T-helper 1 cell treated with Interleukin-12 subunit alpha and Interleukin-12 subunit beta and Interleukin-4 antibody, amounts not matched to agents 30 μg/mL and 1 μg/mL, for 36 hours (primary cell): ENCODE results near the gene GALK2.

ENCODE experiments used
- H3K27ac Mint-ChIP-seq: one replicate; pipeline ENCODE4 v1.8.0; 2021; ENCODE audit warnings: mild to moderate bottlenecking, mixed read lengths
- H3K27me3 Mint-ChIP-seq: one replicate; pipeline ENCODE4 v1.8.0; 2021; ENCODE audit warnings: low read depth, mixed read lengths
- H3K36me3 Mint-ChIP-seq: one replicate; pipeline ENCODE4 v1.8.0; 2021; ENCODE audit warnings: low read depth, mixed read lengths
- H3K4me1 Mint-ChIP-seq: one replicate; pipeline ENCODE4 v1.8.0; 2021; ENCODE audit warnings: low read depth, mixed read lengths
- H3K4me3 Mint-ChIP-seq: one replicate; pipeline ENCODE4 v1.8.0; 2021; ENCODE audit warnings: mild to moderate bottlenecking, moderate library complexity, mixed read lengths
- H3K9me3 Mint-ChIP-seq: one replicate; pipeline ENCODE4 v1.8.0; 2021; ENCODE audit warnings: mixed read lengths

GALK2 gene

GRCh38 chr15:49169880-49170597 lies at the start of gene GALK2:
Gene GALK2, plus strand, starts transcription at chr15:49170247. Its CDS starts 76 bp downstream, at chr15:49170323.
- Mint-ChIP-seq H3K27me3 (no peaks in the 10 kb centered on the region), H3K4me1 (peaks cover 21% of the 10 kb centered on the region), H3K4me3 (peak within 1 kb of the TSS; percentile 93), H3K27ac (peak within 1 kb of the TSS; percentile 94), H3K36me3 (peaks cover 6% of the 10 kb centered on the region), H3K9me3 (no peaks in the 10 kb centered on the region)

GRCh38 chr15:49120832-49121231 lies 49.2 kb upstream of the GALK2 start:
- Mint-ChIP-seq H3K9me3 (no peaks in the 10 kb centered on the region), H3K4me1 (no peaks in the 10 kb centered on the region), H3K4me3 (no peak overlapping the region), H3K27ac (no peak overlapping the region), H3K36me3 (peaks cover 12% of the 10 kb centered on the region), H3K27me3 (no peaks in the 10 kb centered on the region)

DNA sequence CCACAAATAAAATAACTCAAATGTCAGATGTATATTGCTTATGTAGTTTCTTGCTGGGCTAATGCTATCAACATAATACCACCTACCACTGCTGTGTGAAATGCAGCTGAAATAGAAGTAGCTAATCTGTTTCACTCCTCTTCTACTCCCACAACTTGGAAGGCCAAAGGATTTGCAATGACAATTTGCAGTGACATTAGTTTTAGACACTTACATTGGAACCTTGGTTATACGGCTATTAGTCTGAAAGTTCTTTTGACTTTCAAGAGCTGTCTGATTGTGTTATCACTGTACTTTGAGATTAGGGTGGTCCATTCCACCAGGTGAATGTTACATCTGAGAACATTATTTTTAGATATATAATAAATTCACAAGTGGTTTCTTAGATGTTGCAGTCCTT lies 48.1 kb upstream of the GALK2 start:
- Mint-ChIP-seq H3K27me3 (no peaks in the 10 kb centered on the region), H3K4me3 (no peak overlapping the region), H3K9me3 (no peaks in the 10 kb centered on the region), H3K4me1 (no peaks in the 10 kb centered on the region), H3K27ac (no peak overlapping the region), H3K36me3 (peaks cover 7% of the 10 kb centered on the region)

- Mint-ChIP-seq H3K4me1 (no peaks in the 10 kb centered on the region), H3K36me3 (peaks cover 7% of the 10 kb centered on the region), H3K27me3 (no peaks in the 10 kb centered on the region), H3K4me3 (no peak overlapping the region), H3K27ac (no peak overlapping the region), H3K9me3 (no peaks in the 10 kb centered on the region)
Observed at GRCh38 chr15:49122541-49123062, 47.4 kb upstream of the GALK2 start.

DNA sequence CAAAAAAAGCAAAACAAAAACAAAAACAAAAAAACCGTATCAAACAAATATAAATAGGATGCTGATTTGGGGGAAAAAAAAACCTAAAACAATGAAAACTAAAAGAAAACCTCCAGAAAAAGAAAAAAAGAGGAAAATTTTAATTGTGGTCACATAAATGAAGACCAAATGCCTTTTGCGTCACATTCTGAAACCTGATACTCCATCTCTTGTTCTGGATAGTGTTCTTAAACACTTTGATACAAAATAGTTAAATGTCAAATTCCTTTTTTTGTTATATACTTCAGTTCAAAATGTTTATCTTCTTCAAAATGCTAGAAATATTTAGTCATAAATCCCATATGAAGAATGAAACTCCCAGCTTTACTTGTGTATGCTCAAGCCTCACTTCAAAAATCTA lies 45.7 kb upstream of the GALK2 start:
- no peak overlapping the region for H3K27ac Mint-ChIP-seq
- no peaks in the 10 kb centered on the region for H3K27me3 Mint-ChIP-seq
- H3K4me1 Mint-ChIP-seq = no peaks in the 10 kb centered on the region

GRCh38 chr15:49131403-49131802 lies 38.6 kb upstream of the GALK2 start:
- H3K36me3 Mint-ChIP-seq = peaks cover 50% of the 10 kb centered on the region
- no peaks in the 10 kb centered on the region for H3K9me3 Mint-ChIP-seq
- H3K4me1 Mint-ChIP-seq = peaks cover 10% of the 10 kb centered on the region
- H3K27me3 Mint-ChIP-seq = no peaks in the 10 kb centered on the region
- H3K4me3 Mint-ChIP-seq = no peak overlapping the region
- no peak overlapping the region for H3K27ac Mint-ChIP-seq

More for the DNA sequence above, 45.7 kb upstream of the GALK2 start:
- peaks cover 15% of the 10 kb centered on the region for H3K36me3 Mint-ChIP-seq
- H3K9me3 Mint-ChIP-seq = no peaks in the 10 kb centered on the region
- H3K4me3 Mint-ChIP-seq = no peak overlapping the region

DNA sequence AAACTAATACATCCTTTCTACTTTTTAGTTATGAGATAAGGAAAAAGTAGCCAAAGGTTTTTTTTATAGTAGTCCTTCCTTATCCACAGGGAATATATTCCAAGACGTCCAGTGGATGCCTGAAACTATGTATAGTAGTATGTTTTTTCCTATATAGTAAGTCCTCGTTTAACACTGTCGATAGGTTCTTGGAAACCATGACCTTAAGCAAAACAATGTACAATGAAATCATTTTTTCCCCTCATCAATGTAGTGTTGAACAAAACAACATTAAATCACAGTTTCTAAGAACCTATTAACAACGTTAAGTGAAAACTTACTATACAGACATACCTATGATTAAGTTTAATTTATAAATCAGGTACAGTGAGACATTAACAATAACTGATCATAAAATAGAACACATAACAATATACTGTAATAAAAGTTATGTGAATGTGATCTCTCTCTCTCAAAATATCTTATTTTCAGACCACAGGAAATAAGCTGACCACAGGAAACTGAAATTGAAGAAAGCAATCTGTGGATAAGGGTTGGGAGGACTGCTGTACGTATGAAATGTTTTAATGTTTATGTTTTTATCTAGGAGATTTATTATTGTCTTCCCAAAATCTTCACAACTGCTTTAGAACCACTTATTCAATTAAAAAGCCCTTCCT lies 35.2 kb upstream of the GALK2 start:
- Mint-ChIP-seq H3K4me3 (no peak overlapping the region), H3K4me1 (peaks cover 10% of the 10 kb centered on the region), H3K9me3 (no peaks in the 10 kb centered on the region), H3K27me3 (no peaks in the 10 kb centered on the region), H3K27ac (peak overlapping the region; percentile 27), H3K36me3 (peaks cover 39% of the 10 kb centered on the region)

- Mint-ChIP-seq H3K27ac (peak overlapping the region; percentile 27), H3K4me3 (no peak overlapping the region), H3K36me3 (peaks cover 40% of the 10 kb centered on the region), H3K4me1 (peaks cover 10% of the 10 kb centered on the region), H3K9me3 (no peaks in the 10 kb centered on the region), H3K27me3 (no peaks in the 10 kb centered on the region)
Observed at GRCh38 chr15:49135342-49135857, 34.6 kb upstream of the GALK2 start.

DNA sequence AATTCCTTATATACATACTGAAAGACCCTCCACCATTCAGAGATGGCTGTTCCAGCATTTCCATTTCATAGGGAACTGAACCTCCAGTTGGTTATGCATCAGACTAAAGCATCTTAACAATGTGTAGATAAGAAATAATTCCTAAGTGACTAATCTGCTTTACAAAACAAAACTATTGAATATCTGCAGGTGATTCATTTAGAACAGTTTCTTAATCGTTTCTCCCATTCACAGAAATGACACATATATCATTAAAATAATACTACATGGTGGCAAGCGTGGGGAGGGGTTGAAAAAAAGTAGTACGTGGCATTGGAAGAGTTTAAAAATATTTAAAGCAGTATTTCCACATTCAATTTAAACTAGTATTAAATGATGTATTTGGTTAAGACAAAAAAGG lies 34.1 kb upstream of the GALK2 start:
- no peak overlapping the region for H3K27ac Mint-ChIP-seq
- H3K36me3 Mint-ChIP-seq = peaks cover 43% of the 10 kb centered on the region
- no peaks in the 10 kb centered on the region for H3K9me3 Mint-ChIP-seq
- H3K27me3 Mint-ChIP-seq = no peaks in the 10 kb centered on the region
- peaks cover 10% of the 10 kb centered on the region for H3K4me1 Mint-ChIP-seq
- no peak overlapping the region for H3K4me3 Mint-ChIP-seq

DNA sequence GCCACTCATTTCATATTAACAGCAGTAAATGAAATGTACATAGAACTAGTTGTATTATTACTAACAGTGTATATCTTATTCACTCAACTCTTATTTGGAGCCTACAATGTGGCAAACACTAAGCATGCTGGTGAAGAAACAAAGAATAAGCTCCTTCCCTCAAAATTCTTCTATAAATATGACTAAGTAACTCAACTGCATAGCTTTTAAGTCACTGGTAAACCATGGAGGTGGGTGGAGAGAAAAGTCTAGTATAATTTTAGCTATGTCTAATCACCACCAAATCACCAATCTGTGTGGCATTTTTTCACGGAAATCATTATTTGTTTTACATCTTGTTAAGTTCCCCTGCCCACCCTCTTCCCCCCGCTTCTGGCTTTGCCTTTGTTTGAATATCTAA lies 32.2 kb upstream of the GALK2 start:
- no peaks in the 10 kb centered on the region for H3K9me3 Mint-ChIP-seq
- H3K4me3 Mint-ChIP-seq = no peak overlapping the region
- no peaks in the 10 kb centered on the region for H3K27me3 Mint-ChIP-seq
- no peak overlapping the region for H3K27ac Mint-ChIP-seq
- peaks cover 10% of the 10 kb centered on the region for H3K4me1 Mint-ChIP-seq
- peaks cover 42% of the 10 kb centered on the region for H3K36me3 Mint-ChIP-seq

GRCh38 chr15:49145651-49146609 lies 24.1 kb upstream of the GALK2 start:
- no peak overlapping the region for H3K27ac Mint-ChIP-seq
- H3K36me3 Mint-ChIP-seq = peaks cover 20% of the 10 kb centered on the region
- no peaks in the 10 kb centered on the region for H3K27me3 Mint-ChIP-seq
- no peak overlapping the region for H3K4me3 Mint-ChIP-seq
- peaks cover 17% of the 10 kb centered on the region for H3K4me1 Mint-ChIP-seq
- H3K9me3 Mint-ChIP-seq = no peaks in the 10 kb centered on the region

DNA sequence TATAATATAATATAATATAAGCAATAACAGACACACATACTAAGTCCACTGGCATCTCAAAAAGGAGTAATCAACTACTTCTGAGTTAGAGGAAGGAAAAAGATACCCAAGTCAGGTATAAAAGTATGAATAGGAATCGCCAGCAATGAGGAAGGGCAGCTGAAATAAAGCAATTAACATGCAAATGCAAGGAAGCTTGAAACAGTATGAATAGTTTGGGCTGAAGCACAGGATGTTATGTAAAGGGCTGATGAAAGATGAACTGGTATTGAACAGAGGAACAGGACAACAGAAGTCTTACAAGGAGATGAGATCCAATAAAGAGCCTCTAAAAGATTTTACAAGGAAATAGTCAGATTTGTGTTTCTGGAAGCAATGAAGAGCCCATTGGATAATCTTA lies 21.7 kb upstream of the GALK2 start:
- Mint-ChIP-seq H3K9me3 (no peaks in the 10 kb centered on the region), H3K4me3 (no peak overlapping the region), H3K27ac (no peak overlapping the region), H3K4me1 (peaks cover 22% of the 10 kb centered on the region), H3K36me3 (peaks cover 6% of the 10 kb centered on the region), H3K27me3 (no peaks in the 10 kb centered on the region)

DNA sequence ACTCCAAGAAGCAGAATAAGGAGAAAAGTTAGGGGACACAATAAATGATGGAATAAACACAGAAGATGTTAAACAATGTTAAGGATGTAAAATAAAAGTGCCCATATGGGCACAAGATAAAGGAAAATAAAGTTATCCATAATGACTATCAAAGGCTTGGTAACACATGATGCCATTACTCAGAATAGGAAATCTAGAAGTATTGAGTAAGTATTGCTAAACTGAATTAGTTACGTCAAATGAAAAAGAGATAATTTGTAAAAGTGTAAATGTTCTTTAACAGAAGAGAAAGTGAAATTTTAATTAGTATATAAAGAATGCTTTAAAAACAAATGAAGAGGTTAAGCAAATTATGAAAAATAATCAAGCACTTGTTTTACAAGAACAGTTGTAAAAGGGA lies 21.3 kb upstream of the GALK2 start:
- Mint-ChIP-seq H3K27ac (no peak overlapping the region), H3K4me1 (peaks cover 26% of the 10 kb centered on the region), H3K27me3 (no peaks in the 10 kb centered on the region), H3K36me3 (peaks cover 3% of the 10 kb centered on the region), H3K9me3 (no peaks in the 10 kb centered on the region), H3K4me3 (no peak overlapping the region)

DNA sequence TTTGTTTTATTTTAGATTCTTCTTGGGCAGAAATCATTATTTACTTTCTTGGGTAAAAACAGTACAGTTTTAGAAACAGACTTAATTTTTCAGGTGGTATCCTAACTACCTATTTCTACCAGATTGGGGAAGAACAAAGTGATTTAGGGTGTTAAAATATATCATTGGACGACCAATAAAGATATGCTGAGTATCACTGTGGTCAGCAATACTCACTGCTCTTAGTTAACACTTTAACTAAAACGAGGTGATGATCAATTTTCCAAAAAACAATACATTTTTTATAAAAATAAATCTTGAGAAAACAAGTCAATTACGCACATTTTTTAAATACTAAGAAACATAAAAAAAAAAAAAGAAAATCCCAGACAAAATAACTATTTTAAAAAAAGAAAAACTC lies 18.2 kb upstream of the GALK2 start:
- no peak overlapping the region for H3K4me3 Mint-ChIP-seq
- no peaks in the 10 kb centered on the region for H3K27me3 Mint-ChIP-seq
- H3K9me3 Mint-ChIP-seq = no peaks in the 10 kb centered on the region
- no peak overlapping the region for H3K27ac Mint-ChIP-seq
- H3K4me1 Mint-ChIP-seq = peaks cover 40% of the 10 kb centered on the region
- peaks cover 10% of the 10 kb centered on the region for H3K36me3 Mint-ChIP-seq
